ENCODE results near the gene MTMR1.

MTMR1 gene

GRCh38 chrX:150676221-150676620 lies 17.0 kb upstream of the MTMR1 start:
- Histone ChIP-seq H3K36me3 (ENCODE audit: control insufficient read depth, insufficient read depth, low read length) (no peaks in the 10 kb centered on the region), H3K4me3 (replicated peaks; ENCODE audit: low read depth, low read length) (no peak overlapping the region), H3K27me3 (replicated peaks; ENCODE audit: control insufficient read depth, insufficient read depth, low read length) (no peaks in the 10 kb centered on the region)
- DNase-seq (ENCODE audit: extremely low read depth, insufficient read length), result no peak
- TF ChIP-seq CTCF (IDR thresholded peaks at IDR 0.05; ENCODE audit: insufficient read depth, low read length, poor library complexity, severe bottlenecking), result no peak

- no peak for DNase-seq (ENCODE audit: extremely low read depth, insufficient read length)
- Histone ChIP-seq H3K4me3 (replicated peaks; ENCODE audit: low read depth, low read length) (no peak overlapping the region), H3K27me3 (replicated peaks; ENCODE audit: control insufficient read depth, insufficient read depth, low read length) (no peaks in the 10 kb centered on the region), H3K36me3 (ENCODE audit: control insufficient read depth, insufficient read depth, low read length) (no peaks in the 10 kb centered on the region)
- peak; percentile 37 for TF ChIP-seq CTCF (IDR thresholded peaks at IDR 0.05; ENCODE audit: insufficient read depth, low read length, poor library complexity, severe bottlenecking)
Observed at GRCh38 chrX:150680974-150681373, 12.2 kb upstream of the MTMR1 start.

- Histone ChIP-seq H3K36me3 (ENCODE audit: control insufficient read depth, insufficient read depth, low read length) (no peaks in the 10 kb centered on the region), H3K27me3 (replicated peaks; ENCODE audit: control insufficient read depth, insufficient read depth, low read length) (no peaks in the 10 kb centered on the region), H3K4me3 (replicated peaks; ENCODE audit: low read depth, low read length) (no peak overlapping the region)
- TF ChIP-seq CTCF (IDR thresholded peaks at IDR 0.05; ENCODE audit: insufficient read depth, low read length, poor library complexity, severe bottlenecking), result no peak
- no peak for DNase-seq (ENCODE audit: extremely low read depth, insufficient read length)
Observed at GRCh38 chrX:150683112-150683511, 10.1 kb upstream of the MTMR1 start.

- no peaks in the 10 kb centered on the region for H3K36me3 ChIP-seq (ENCODE audit: control insufficient read depth, insufficient read depth, low read length)
- TF ChIP-seq CTCF (IDR thresholded peaks at IDR 0.05; ENCODE audit: insufficient read depth, low read length, poor library complexity, severe bottlenecking), result peak; percentile 55
- no peaks in the 10 kb centered on the region for H3K27me3 ChIP-seq (replicated peaks; ENCODE audit: control insufficient read depth, insufficient read depth, low read length)
- DNase-seq (ENCODE audit: extremely low read depth, insufficient read length), result no peak
- H3K4me3 ChIP-seq (replicated peaks; ENCODE audit: low read depth, low read length), result no peak overlapping the region
Observed at GRCh38 chrX:150683536-150684146, 9.6 kb upstream of the MTMR1 start.

GRCh38 chrX:150688911-150689451 lies 4.2 kb upstream of the MTMR1 start:
- DNase-seq (ENCODE audit: extremely low read depth, insufficient read length), result no peak
- H3K4me3 ChIP-seq (replicated peaks; ENCODE audit: low read depth, low read length), result no peak overlapping the region
- H3K36me3 ChIP-seq (ENCODE audit: control insufficient read depth, insufficient read depth, low read length), result no peaks in the 10 kb centered on the region
- no peaks in the 10 kb centered on the region for H3K27me3 ChIP-seq (replicated peaks; ENCODE audit: control insufficient read depth, insufficient read depth, low read length)
- TF ChIP-seq CTCF (IDR thresholded peaks at IDR 0.05; ENCODE audit: insufficient read depth, low read length, poor library complexity, severe bottlenecking), result no peak

- DNase-seq (ENCODE audit: extremely low read depth, insufficient read length), result no peak
- Histone ChIP-seq H3K4me3 (replicated peaks; ENCODE audit: low read depth, low read length) (no peak overlapping the region), H3K36me3 (ENCODE audit: control insufficient read depth, insufficient read depth, low read length) (no peaks in the 10 kb centered on the region), H3K27me3 (replicated peaks; ENCODE audit: control insufficient read depth, insufficient read depth, low read length) (no peaks in the 10 kb centered on the region)
- TF ChIP-seq CTCF (IDR thresholded peaks at IDR 0.05; ENCODE audit: insufficient read depth, low read length, poor library complexity, severe bottlenecking), result no peak
Observed at GRCh38 chrX:150690126-150690525, 3.1 kb upstream of the MTMR1 start.
